Colonic mucosa (tissue), 4 donors: ENCODE data around the gene LHFPL6. TPM values are rescaled to one million over a fixed set of nuclear protein-coding genes. Genes with fewer than 3 reads are reported as not detected.
"Not testable (repeated sequence)": the region's sequence is repeated elsewhere in the genome, so short reads cannot be mapped to it uniquely, and the experiment has no call there.

Experiments
- DNase-seq: peaks from one replicate; pipeline ENCODE4 v3.0.0-alpha.2; 2020
- H3K27ac ChIP-seq: fragments of 200-600 bp; one replicate; pipeline ENCODE4 v1.8.0; 2021
- H3K27me3 ChIP-seq: fragments of 200-600 bp; one replicate; pipeline ENCODE4 v1.8.0; 2021
- H3K36me3 ChIP-seq: fragments of 200-600 bp; one replicate; pipeline ENCODE4 v1.8.0; 2021
- H3K4me1 ChIP-seq: fragments of 200-600 bp; one replicate; pipeline ENCODE4 v1.8.0; 2021; ENCODE audit warnings: mild to moderate bottlenecking
- H3K4me3 ChIP-seq: fragments of 200-600 bp; one replicate; pipeline ENCODE4 v1.8.0; 2021
- H3K9ac ChIP-seq, 2 donors: one replicate each; pipeline ENCODE4 v1.7.0; 2013; ENCODE audit warnings: control low read depth in 2 of 2, low read depth in 2 of 2, low read length in 2 of 2
- H3K9me3 ChIP-seq: fragments of 200-600 bp; one replicate; pipeline ENCODE4 v1.8.0; 2021
- intact Hi-C: fragments of 100-400 bp; cut with DNase I; formaldehyde crosslinking; loops from one replicate; pipeline ENCODE4 v1.14.1; 2022
- total RNA-seq, 2 donors: library from RNA; stranded (reverse); fragmentation: NEBNext Ultra II Directional in 1 of 2; extraction: Animal tissue kit (Norgen Biotek cat#: 25700) in 1 of 2; gene quantifications; one replicate each; pipeline ENCODE4 v1.2.1, GENCODE V29; 2021
- TF ChIP-seq, protein P1 (sequence below): fragments of 200-600 bp; IDR thresholded peaks from one replicate; pipeline ENCODE4 v1.8.0; 2022; ENCODE audit warnings: antibody characterized with exemption, mild to moderate bottlenecking
- donor health status: healthy.
- donor health status: DM: no; HTN: no; CAD: no.
- donor health status: DM: no; HTN: no; CAD: no.

Gene LHFPL6
- total RNA-seq, 2 donors from 2014 or later: 4.3 to 10.1 TPM

GRCh38 chr13:39350461-39350881 is 252.5 kb downstream of the LHFPL6 start:
- TF ChIP-seq, protein P1, sequence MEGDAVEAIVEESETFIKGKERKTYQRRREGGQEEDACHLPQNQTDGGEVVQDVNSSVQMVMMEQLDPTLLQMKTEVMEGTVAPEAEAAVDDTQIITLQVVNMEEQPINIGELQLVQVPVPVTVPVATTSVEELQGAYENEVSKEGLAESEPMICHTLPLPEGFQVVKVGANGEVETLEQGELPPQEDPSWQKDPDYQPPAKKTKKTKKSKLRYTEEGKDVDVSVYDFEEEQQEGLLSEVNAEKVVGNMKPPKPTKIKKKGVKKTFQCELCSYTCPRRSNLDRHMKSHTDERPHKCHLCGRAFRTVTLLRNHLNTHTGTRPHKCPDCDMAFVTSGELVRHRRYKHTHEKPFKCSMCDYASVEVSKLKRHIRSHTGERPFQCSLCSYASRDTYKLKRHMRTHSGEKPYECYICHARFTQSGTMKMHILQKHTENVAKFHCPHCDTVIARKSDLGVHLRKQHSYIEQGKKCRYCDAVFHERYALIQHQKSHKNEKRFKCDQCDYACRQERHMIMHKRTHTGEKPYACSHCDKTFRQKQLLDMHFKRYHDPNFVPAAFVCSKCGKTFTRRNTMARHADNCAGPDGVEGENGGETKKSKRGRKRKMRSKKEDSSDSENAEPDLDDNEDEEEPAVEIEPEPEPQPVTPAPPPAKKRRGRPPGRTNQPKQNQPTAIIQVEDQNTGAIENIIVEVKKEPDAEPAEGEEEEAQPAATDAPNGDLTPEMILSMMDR: no peak
- Histone ChIP-seq H3K4me1 (no peaks in the 10 kb centered on the region), H3K9ac (no peak overlapping the region), H3K36me3 (no peaks in the 10 kb centered on the region), H3K4me3 (no peak overlapping the region), H3K9me3 (no peaks in the 10 kb centered on the region), H3K27me3 (no peaks in the 10 kb centered on the region), H3K27ac (no peak overlapping the region)
- DNase-seq: no peak
- intact Hi-C loops: no loop called here

DNA sequence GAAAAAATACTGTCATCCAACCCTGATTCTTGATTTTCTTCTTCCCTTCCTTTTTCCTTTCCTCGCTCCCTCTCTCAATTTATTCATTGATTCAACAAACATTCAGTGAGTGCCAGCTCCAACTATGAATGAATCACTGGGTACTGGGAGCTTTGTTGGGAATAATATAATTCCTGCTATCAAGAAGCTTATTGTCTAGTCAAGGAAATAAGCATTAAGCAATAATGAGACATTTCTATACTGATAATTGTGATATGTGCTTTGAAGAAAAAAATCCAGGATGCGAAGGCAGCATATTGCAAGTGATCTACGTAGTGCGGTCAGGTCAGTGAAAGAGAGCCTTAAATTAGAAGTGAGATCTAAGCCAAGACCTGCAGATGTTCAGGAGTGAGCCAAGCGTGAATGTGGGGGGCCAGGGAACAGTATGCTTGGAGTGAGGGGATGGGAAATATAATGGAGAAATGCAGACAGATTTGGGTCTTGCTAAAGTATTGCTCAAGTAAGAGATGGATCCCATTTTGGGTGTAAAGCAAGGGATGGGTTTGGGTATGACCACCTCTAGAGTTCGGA is 253.5 kb downstream of the LHFPL6 start:
- Histone ChIP-seq H3K9ac (no peak overlapping the region), H3K27ac (no peak overlapping the region), H3K36me3 (no peaks in the 10 kb centered on the region), H3K4me1 (no peaks in the 10 kb centered on the region), H3K4me3 (no peak overlapping the region), H3K9me3 (no peaks in the 10 kb centered on the region), H3K27me3 (no peaks in the 10 kb centered on the region)
- intact Hi-C loops: no loop called here
- no peak for DNase-seq
- TF ChIP-seq, protein P1: no peak

GRCh38 chr13:39347926-39348901 is 254.8 kb downstream of the LHFPL6 start:
- no peak for DNase-seq
- no peaks in the 10 kb centered on the region for H3K9me3 ChIP-seq
- TF ChIP-seq, protein P1: no peak
- H3K36me3 ChIP-seq: no peaks in the 10 kb centered on the region
- no peaks in the 10 kb centered on the region for H3K4me1 ChIP-seq
- no peak overlapping the region for H3K9ac ChIP-seq
- H3K4me3 ChIP-seq: no peak overlapping the region
- no peak overlapping the region for H3K27ac ChIP-seq
- H3K27me3 ChIP-seq: no peaks in the 10 kb centered on the region
- intact Hi-C loops: no loop called here

- Histone ChIP-seq H3K4me1 (no peaks in the 10 kb centered on the region), H3K27me3 (no peaks in the 10 kb centered on the region), H3K27ac (no peak overlapping the region), H3K36me3 (no peaks in the 10 kb centered on the region), H3K9me3 (no peaks in the 10 kb centered on the region), H3K9ac (no peak overlapping the region), H3K4me3 (no peak overlapping the region)
- TF ChIP-seq, protein P1: no peak
- no peak for DNase-seq
- intact Hi-C loops: no loop called here
Measured at GRCh38 chr13:39345982-39346381, 257.0 kb downstream of the LHFPL6 start.

GRCh38 chr13:39341251-39341650 is 261.7 kb downstream of the LHFPL6 start:
- H3K4me3 ChIP-seq: no peak overlapping the region
- TF ChIP-seq, protein P1: no peak
- no peak overlapping the region for H3K27ac ChIP-seq
- intact Hi-C loops: no loop called here
- H3K9me3 ChIP-seq: no peaks in the 10 kb centered on the region
- H3K27me3 ChIP-seq: no peaks in the 10 kb centered on the region
- DNase-seq: no peak
- no peak overlapping the region for H3K9ac ChIP-seq
- H3K4me1 ChIP-seq: no peaks in the 10 kb centered on the region
- H3K36me3 ChIP-seq: no peaks in the 10 kb centered on the region

GRCh38 chr13:39338114-39338513 is 264.9 kb downstream of the LHFPL6 start:
- H3K27ac ChIP-seq, H3K9ac ChIP-seq, H3K27me3 ChIP-seq, H3K4me3 ChIP-seq, DNase-seq, H3K9me3 ChIP-seq, intact Hi-C loops, H3K4me1 ChIP-seq, H3K36me3 ChIP-seq: not testable (repeated sequence)
